NK-92 (cell line): ENCODE measurements around the gene SLIT1.
"Not testable (repeated sequence)": the region's sequence is repeated elsewhere in the genome, so short reads cannot be mapped to it uniquely, and the experiment has no call there.

Experiments
- DNase-seq: peaks from one replicate; lab custom pipeline; 2025; ENCODE audit not compliant: unreplicated experiment; lab: John Stamatoyannopoulos, UW

The SLIT1 gene

GRCh38 chr10:97048649-97049427 is 136.9 kb downstream of the SLIT1 start:
- DNase-seq: no peak

DNA sequence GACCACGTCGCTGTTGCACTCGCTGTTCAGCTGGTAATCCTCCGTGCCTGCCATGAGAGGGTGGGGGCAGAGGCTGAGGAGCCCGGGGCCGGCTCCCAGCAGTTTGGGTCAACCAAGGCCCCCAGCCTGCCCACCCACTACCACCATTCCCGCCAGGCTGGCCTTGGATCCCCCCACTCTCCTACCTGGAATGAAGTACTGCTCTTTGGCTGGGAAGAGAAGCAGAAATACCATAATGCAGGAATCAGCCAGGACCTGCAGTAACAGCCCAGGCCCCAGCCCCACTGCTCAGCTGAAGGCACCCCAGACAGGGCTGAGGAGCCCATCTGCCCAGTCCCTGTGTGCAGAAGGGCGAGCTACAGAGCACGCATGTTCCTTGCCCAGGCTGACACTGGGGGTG is 138.0 kb downstream of the SLIT1 start:
- DNase-seq: no peak

GRCh38 chr10:97047083-97047736 is 138.5 kb downstream of the SLIT1 start:
- no peak for DNase-seq

- DNase-seq: no peak
Observed at GRCh38 chr10:97046456-97047082, 139.2 kb downstream of the SLIT1 start.

GRCh38 chr10:97043563-97043855 is 142.2 kb downstream of the SLIT1 start:
- no peak for DNase-seq

- DNase-seq: no peak
Observed at GRCh38 chr10:97042716-97043562, 142.8 kb downstream of the SLIT1 start.

DNA sequence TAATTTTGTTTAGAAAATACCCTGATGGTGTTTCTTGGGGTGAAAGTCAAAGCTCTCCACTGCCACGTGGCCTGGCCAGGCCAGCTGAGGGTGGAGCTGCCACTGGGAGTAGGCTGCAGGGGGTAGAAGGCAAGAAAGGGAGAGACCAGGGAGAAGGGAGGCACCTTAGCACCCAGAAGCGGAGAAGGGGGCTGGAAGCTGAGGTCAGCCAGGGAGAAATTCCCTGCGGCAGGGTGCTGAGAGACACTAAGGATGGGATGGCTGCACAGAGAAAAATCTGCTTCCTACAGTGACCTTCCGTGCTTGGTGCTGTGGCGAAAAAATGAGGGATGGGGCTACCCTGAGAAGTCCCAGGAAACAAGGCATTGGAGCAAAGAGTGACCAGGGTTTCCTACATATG is 143.7 kb downstream of the SLIT1 start:
- DNase-seq: no peak

GRCh38 chr10:97040706-97041105 is 145.1 kb downstream of the SLIT1 start:
- DNase-seq: no peak

GRCh38 chr10:97040248-97040584 is 145.5 kb downstream of the SLIT1 start:
- no peak for DNase-seq

DNA sequence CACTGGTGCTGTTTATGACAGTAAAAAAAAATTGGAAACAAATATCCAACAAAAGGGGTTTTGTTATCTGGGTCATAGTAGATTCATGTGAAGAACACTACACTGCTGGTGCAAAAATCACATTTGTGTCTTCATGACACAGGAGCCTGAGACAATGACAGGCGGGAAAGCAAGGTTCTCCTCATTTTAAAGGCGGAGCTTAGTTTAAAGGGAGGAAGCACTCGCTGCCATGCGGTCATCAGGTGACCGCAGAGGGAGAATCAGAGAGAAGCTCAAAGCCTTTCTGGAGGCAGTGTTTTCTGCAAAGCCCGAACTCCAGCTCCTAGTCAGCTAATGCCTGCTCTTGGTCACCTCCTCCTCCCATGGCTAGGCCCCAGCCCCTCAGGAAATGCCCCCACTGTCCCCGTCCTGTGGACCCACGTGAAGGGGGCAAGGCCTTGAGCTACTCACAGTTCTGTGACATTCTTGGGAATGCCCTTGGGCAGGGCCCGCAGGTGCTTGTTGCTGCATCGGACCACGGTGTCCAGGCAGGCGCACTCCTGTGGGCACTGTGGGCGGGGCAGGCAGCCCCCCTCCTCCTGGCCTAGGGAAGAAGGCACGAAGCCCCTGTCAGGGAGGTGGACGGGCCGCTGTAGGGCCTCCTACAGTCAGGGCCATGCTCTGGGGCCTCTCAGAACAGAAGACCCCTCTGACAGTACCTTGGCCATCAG is 146.1 kb downstream of the SLIT1 start:
- no peak for DNase-seq

DNA sequence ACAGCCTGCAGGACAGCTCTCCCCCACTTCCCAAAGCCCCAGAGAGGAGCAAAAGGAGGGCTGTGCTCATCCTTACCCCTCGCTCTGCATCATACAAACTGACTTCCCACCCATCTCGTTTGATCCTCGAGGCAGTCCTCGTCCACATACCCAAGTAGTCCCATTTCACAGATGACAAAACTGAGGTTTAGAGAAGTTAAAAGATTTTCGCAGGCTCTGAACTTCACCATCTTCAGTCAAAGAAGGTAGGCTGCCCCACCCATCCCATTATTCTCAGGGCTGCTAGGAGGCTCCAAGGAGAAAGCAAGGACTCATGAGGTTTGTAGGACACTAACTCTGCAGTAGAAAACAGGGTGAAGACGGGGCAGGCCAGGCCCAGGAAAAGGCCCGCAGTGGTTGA is 147.1 kb downstream of the SLIT1 start:
- no peak for DNase-seq

GRCh38 chr10:97037365-97038361 is 148.1 kb downstream of the SLIT1 start:
- DNase-seq: no peak

- DNase-seq: no peak
Observed at GRCh38 chr10:97034958-97035769, 150.6 kb downstream of the SLIT1 start.

DNA sequence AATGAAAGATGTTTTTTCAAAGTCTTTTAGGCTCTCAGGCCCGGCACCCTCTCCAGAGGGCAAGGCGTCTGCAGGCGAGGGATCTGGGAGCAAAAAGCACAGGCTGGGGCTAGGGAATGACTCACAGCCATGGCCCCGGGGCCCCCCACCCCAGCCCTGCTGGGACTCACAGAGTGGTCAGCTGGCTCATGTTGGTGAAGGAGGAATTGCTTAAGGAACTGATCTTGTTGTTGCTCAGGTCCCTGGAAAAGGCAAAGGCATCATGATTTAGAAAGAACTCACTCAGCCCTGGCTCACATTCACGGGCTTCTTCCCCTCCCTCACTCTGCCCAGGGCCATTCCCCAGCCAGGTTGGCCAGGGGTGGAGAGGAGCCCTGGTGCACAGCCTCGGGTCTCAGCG is 151.5 kb downstream of the SLIT1 start:
- no peak for DNase-seq

- not testable (repeated sequence) for DNase-seq
Observed at GRCh38 chr10:97033841-97034240, 151.9 kb downstream of the SLIT1 start.

DNA sequence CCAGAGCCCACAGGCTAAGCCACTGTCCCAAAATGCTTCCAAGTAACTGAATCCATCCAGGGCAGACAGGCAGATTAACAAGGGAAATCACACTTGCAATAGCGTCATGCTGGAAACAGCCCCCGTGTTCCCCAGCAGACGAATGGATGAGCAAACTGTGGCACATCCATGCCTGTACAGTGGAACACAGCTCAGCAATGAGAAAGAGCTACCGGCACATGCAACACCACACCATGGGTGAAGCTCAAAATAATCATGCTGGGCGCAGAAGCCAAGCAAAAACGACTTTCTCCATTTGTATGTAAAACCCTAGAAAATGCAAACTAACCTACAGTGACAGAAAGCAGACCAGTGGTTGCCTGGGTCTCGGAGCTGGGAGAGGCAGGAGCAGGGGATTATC is 153.1 kb downstream of the SLIT1 start:
- DNase-seq: no peak

- DNase-seq: no peak
Observed at GRCh38 chr10:97031459-97031858, 154.3 kb downstream of the SLIT1 start.

DNA sequence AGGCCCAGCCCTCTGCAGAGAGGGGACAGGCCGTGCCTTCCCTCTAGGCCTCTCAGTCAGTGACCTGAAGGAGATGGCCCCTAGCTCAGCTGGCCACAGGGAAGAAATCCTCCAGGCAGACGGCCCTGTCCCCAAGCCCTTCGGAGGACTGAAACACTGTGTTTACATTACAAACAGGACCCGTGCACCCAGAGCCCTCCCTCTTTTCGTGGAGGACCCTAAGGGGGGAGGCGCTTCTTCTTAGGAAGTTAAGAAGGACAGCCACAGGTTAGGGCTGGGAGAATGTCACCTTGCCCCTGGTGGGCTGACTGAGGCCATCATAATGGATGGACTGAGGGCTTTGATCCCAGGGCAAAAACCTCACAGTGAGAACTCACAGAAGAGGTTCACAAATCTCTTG is 154.9 kb downstream of the SLIT1 start:
- no peak for DNase-seq

DNA sequence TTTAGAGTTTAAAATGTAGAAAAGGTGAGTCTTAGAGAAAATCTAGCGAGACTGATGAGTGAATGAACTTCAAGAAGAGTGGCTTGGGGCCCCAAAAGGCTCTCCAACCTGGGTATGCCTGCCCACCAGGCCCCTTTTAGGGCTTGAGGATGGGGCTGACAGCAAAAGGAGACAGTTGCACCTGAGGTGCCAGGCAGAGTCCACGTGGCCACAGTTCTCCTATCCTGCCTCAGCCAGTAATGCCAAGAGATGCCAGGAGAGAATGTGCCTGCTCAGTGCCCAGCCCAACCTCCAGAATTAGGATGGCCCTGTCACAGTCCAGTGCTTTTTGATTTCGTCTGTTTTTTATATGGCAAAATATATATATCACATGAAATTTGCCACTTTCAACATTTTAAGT is 156.5 kb downstream of the SLIT1 start:
- no peak for DNase-seq
